GM12865 (cell line): Measurements from ENCODE around the gene ACSM6.
A peak's percentile ranks its signal among the peaks of the same experiment; 100 is the strongest.
"Not testable (repeated sequence)": the region's sequence is repeated elsewhere in the genome, so short reads cannot be mapped to it uniquely, and the experiment has no call there.

ENCODE experiments used
- DNase-seq: peaks from one replicate; pipeline ENCODE4 v3.0.0; 2010; ENCODE audit warnings: low read depth
- H3K4me3 ChIP-seq: 2 replicates; pipeline ENCODE4 v1.5.1; 2011; ENCODE audit warnings: mild to moderate bottlenecking, low read depth, low read length, control low read depth
- CTCF ChIP-seq: IDR thresholded peaks from 2 replicates; pipeline ENCODE4 v1.5.1; 2011; ENCODE audit warnings: low read length, control low read depth, low read depth, inconsistent platforms; ENCODE audit not compliant: insufficient read depth; ENCODE audit errors: missing control alignments

ACSM6 gene

GRCh38 chr10:95214793-95215192, 20.8 kb downstream of the ACSM6 start:
- no peak for DNase-seq

GRCh38 chr10:95217476-95217875, 23.4 kb downstream of the ACSM6 start:
- H3K4me3 ChIP-seq: no peak overlapping the region
- DNase-seq: no peak
- no peak for TF ChIP-seq CTCF

More at GRCh38 chr10:95214793-95215192, 20.8 kb downstream of the ACSM6 start:
- no peak overlapping the region for H3K4me3 ChIP-seq
- TF ChIP-seq CTCF: no peak

GRCh38 chr10:95220539-95220938, 26.5 kb downstream of the ACSM6 start:
- DNase-seq: no peak
- no peak for TF ChIP-seq CTCF
- H3K4me3 ChIP-seq: no peak overlapping the region

GRCh38 chr10:95221124-95221523, 27.1 kb downstream of the ACSM6 start:
- TF ChIP-seq CTCF: no peak
- no peak for DNase-seq
- no peak overlapping the region for H3K4me3 ChIP-seq

- no peak for DNase-seq
- no peak overlapping the region for H3K4me3 ChIP-seq
- no peak for TF ChIP-seq CTCF
Observed at GRCh38 chr10:95225136-95225535, 31.1 kb downstream of the ACSM6 start.

GRCh38 chr10:95228934-95229723, 35.1 kb downstream of the ACSM6 start:
- not testable (repeated sequence) for DNase-seq

GRCh38 chr10:95229724-95230627, 35.9 kb downstream of the ACSM6 start:
- TF ChIP-seq CTCF: no peak
- H3K4me3 ChIP-seq: peak overlapping the region; percentile 68
- no peak for DNase-seq

More at GRCh38 chr10:95228934-95229723, 35.1 kb downstream of the ACSM6 start:
- not testable (repeated sequence) for H3K4me3 ChIP-seq

- peak overlapping the region; percentile 68 for H3K4me3 ChIP-seq
Observed at GRCh38 chr10:95230677-95231586, 36.9 kb downstream of the ACSM6 start.

More at GRCh38 chr10:95230677-95231586, 36.9 kb downstream of the ACSM6 start:
- peak; percentile 85 for DNase-seq
